ENCODE results near the gene SHB. TPM values are rescaled to one million over a fixed set of nuclear protein-coding genes. Genes with fewer than 3 reads are reported as not detected.

Gene SHB
- total RNA-seq, 2 experiments from 2014 or later: 1.1 to 1.2 TPM

DNA sequence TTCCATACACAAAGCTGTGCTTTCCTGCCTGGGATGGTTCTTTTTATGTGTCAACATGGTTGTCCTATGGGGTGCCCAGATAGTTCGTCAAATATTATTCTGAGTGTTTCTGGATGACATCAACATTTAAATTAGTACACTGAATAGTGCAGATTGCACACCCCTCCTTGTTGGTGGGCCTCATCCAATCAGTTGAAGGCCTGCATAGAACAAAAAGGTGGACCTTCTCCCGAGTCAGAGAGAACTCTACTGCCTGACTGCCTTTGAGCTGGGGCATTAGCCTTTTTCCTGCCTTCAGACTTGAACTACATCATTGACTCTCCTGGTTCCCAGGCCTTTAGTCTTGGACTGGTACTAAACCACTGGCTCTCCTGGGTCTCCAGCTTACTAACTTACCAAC is 80.4 kb downstream of the SHB start:
- peaks cover 4% of the 10 kb centered on the region for H3K27me3 Mint-ChIP-seq

DNA sequence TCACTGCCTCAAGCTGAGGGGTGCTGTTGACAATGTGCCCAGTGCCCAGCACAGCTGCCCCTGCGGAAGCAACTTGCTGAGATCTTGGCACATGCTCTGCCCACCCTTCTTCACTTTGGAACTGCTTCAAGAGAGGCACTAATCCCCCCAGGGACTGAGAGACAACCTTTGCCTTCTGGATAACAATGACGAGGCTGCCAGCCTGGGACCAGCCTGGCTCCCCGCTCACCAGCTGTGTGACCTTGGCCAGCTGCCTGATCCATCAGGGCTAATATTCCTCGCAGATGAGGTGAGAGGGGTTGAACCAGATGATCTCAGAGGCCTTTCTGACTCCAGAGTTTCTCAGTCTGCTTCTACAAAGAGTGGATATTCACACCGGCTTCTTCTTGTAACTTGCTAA is 81.0 kb downstream of the SHB start:
- Mint-ChIP-seq H3K4me1 (ENCODE audit: low read depth) (no peaks in the 10 kb centered on the region), H3K4me3 (no peak overlapping the region), H3K36me3 (ENCODE audit: low read depth) (no peaks in the 10 kb centered on the region), H3K27me3 (peaks cover 4% of the 10 kb centered on the region), H3K9me3 (no peaks in the 10 kb centered on the region), H3K27ac (no peak overlapping the region)
- POLR2A ChIA-PET: no interaction called here
- no peak overlapping the region for H3K4me3 ChIP-seq (ENCODE audit: low read length)
- H3K27me3 ChIP-seq (ENCODE audit: control insufficient read depth in 1 of 2, insufficient read depth in 2 of 2, low read length in 2 of 2): no peaks in the 10 kb centered on the region
- H3K9me3 ChIP-seq (ENCODE audit: control insufficient read depth in 1 of 2, insufficient read depth in 1 of 2, low read length in 2 of 2): no peaks in the 10 kb centered on the region
- peaks cover 4% of the 10 kb centered on the region for H3K4me1 ChIP-seq (ENCODE audit: insufficient read depth, low read length)
- intact Hi-C loops (cut with DNase I, micrococcal nuclease): no loop called here
- ATAC-seq (ENCODE audit: poor library complexity) (no peak), DNase-seq (no peak)
- CTCF ChIA-PET: no interaction called here
- H3K27ac ChIP-seq (ENCODE audit: low read depth in 1 of 2, low read length in 2 of 2): no peak overlapping the region
- no peaks in the 10 kb centered on the region for H3K36me3 ChIP-seq (ENCODE audit: insufficient read depth, low read length)
- TF ChIP-seq, protein P1, sequence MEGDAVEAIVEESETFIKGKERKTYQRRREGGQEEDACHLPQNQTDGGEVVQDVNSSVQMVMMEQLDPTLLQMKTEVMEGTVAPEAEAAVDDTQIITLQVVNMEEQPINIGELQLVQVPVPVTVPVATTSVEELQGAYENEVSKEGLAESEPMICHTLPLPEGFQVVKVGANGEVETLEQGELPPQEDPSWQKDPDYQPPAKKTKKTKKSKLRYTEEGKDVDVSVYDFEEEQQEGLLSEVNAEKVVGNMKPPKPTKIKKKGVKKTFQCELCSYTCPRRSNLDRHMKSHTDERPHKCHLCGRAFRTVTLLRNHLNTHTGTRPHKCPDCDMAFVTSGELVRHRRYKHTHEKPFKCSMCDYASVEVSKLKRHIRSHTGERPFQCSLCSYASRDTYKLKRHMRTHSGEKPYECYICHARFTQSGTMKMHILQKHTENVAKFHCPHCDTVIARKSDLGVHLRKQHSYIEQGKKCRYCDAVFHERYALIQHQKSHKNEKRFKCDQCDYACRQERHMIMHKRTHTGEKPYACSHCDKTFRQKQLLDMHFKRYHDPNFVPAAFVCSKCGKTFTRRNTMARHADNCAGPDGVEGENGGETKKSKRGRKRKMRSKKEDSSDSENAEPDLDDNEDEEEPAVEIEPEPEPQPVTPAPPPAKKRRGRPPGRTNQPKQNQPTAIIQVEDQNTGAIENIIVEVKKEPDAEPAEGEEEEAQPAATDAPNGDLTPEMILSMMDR (IDR thresholded peaks at IDR 0.05): no peak

More for the DNA sequence above, 80.4 kb downstream of the SHB start:
- Histone ChIP-seq H3K27me3 (ENCODE audit: control insufficient read depth in 1 of 2, insufficient read depth in 2 of 2, low read length in 2 of 2) (no peaks in the 10 kb centered on the region), H3K9me3 (ENCODE audit: control insufficient read depth in 1 of 2, insufficient read depth in 1 of 2, low read length in 2 of 2) (no peaks in the 10 kb centered on the region), H3K4me3 (ENCODE audit: low read length) (no peak overlapping the region), H3K27ac (ENCODE audit: low read depth in 1 of 2, low read length in 2 of 2) (no peak overlapping the region), H3K36me3 (ENCODE audit: insufficient read depth, low read length) (no peaks in the 10 kb centered on the region), H3K4me1 (ENCODE audit: insufficient read depth, low read length) (peaks cover 4% of the 10 kb centered on the region)
- TF ChIP-seq, protein P1 (IDR thresholded peaks at IDR 0.05): no peak
- Mint-ChIP-seq H3K4me3 (no peak overlapping the region), H3K27ac (no peak overlapping the region), H3K4me1 (ENCODE audit: low read depth) (no peaks in the 10 kb centered on the region), H3K9me3 (no peaks in the 10 kb centered on the region), H3K36me3 (ENCODE audit: low read depth) (no peaks in the 10 kb centered on the region)
- intact Hi-C loops (cut with DNase I, micrococcal nuclease): no loop called here
- DNase-seq (no peak), ATAC-seq (ENCODE audit: poor library complexity) (no peak)
- POLR2A ChIA-PET: interaction anchor here (0.7 kb wide), 1 partner anchor 58 kb away, joined by 3 read pairs; no protein-coding TSS in a partner anchor
- CTCF ChIA-PET: no interaction called here

DNA sequence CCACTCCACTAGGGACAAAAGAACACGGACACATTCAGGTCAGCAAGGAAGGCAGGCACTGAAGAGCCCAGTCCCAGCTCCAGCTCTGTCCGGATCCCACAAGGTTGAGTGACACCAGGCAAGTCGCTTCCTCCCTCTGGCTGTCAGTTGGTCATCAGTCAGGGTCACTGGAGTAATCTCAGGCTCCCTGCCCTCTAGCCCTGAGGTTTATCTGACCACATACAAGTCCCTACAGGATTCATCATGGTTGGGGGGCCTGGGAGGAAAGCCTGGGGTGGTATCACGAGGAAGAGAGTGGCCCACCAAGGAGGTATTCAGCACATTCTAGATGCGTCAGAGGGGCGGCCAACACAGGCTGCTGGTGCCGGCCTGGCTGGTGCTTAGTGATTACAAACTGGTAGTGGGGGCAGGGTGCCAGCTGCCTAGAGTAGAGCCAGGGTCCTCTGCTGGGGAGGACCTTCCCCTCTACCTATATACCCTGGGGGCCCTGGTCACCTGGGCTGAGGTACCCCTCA is 81.5 kb downstream of the SHB start:
- H3K9me3 Mint-ChIP-seq: no peaks in the 10 kb centered on the region
- ATAC-seq (ENCODE audit: poor library complexity) (no peak), DNase-seq (no peak)
- ChIA-PET CTCF (no interaction called here), POLR2A (no interaction called here)
- H3K27me3 ChIP-seq (ENCODE audit: control insufficient read depth in 1 of 2, insufficient read depth in 2 of 2, low read length in 2 of 2): no peaks in the 10 kb centered on the region
- intact Hi-C loops (cut with DNase I, micrococcal nuclease): no loop called here
- H3K4me3 ChIP-seq (ENCODE audit: low read length): no peak overlapping the region
- H3K4me1 ChIP-seq (ENCODE audit: insufficient read depth, low read length): peaks cover 4% of the 10 kb centered on the region
- no peaks in the 10 kb centered on the region for H3K9me3 ChIP-seq (ENCODE audit: control insufficient read depth in 1 of 2, insufficient read depth in 1 of 2, low read length in 2 of 2)
- peaks cover 4% of the 10 kb centered on the region for H3K27me3 Mint-ChIP-seq
- no peak overlapping the region for H3K27ac ChIP-seq (ENCODE audit: low read depth in 1 of 2, low read length in 2 of 2)
- H3K4me3 Mint-ChIP-seq: no peak overlapping the region
- no peaks in the 10 kb centered on the region for H3K36me3 Mint-ChIP-seq (ENCODE audit: low read depth)
- no peaks in the 10 kb centered on the region for H3K36me3 ChIP-seq (ENCODE audit: insufficient read depth, low read length)
- H3K4me1 Mint-ChIP-seq (ENCODE audit: low read depth): no peaks in the 10 kb centered on the region
- no peak overlapping the region for H3K27ac Mint-ChIP-seq
- TF ChIP-seq, protein P1 (IDR thresholded peaks at IDR 0.05): no peak
